Endothelial cell of umbilical vein (primary cell): Measurements from ENCODE around the gene TARS2. TPM values are rescaled to one million over a fixed set of nuclear protein-coding genes. Genes with fewer than 3 reads are reported as not detected.

Source experiments
- BruUV-seq: library from RNA; stranded (reverse); fragments of 400-500 nt; replicated peaks from 2 replicates; lab custom pipeline; 2021; lab: Mats Ljungman, UMichigan
- CTCF ChIA-PET: fragments of 300-600, 350-600 bp; sonication (Branson Sonifier 250); formaldehyde crosslinking; loops from one replicate; lab custom pipeline; 2021; ENCODE audit warnings: antibody characterized with exemption, inconsistent platforms; lab: Charles Lee
- POLR2A ChIA-PET: fragments of 300-600, 350-600 bp; sonication (Branson Sonifier 250); formaldehyde crosslinking; loops from one replicate; lab custom pipeline; 2021; ENCODE audit warnings: antibody characterized with exemption, inconsistent platforms; lab: Charles Lee
- DNase-seq: peaks from one replicate; pipeline ENCODE4 v3.0.0-alpha.2; 2011; ENCODE audit warnings: low read depth, low spot score
- FAIRE-seq: peaks from 2 replicates; lab custom pipeline; 2011; peaks lifted over from hg19 to GRCh38; lab: Jason Lieb, UNC
- H2AFZ ChIP-seq: 2 replicates; pipeline ENCODE4 v1.6.0; 2012; ENCODE audit warnings: low read depth, low read length, control low read depth, inconsistent platforms
- H3K27ac ChIP-seq: 2 replicates; pipeline ENCODE4 v1.5.1; 2011; ENCODE audit warnings: low read depth, mild to moderate bottlenecking, control low read depth, low read length, moderate library complexity; ENCODE audit not compliant: insufficient read depth
- H3K27me3 ChIP-seq, 2 experiments: 2 replicates each; pipeline versions ENCODE4 v1.6.0 to v1.6.1; 2011; ENCODE audit warnings: low read length in 2 of 2, mixed read lengths in 1 of 2; ENCODE audit not compliant: control insufficient read depth in 2 of 2, insufficient read depth in 2 of 2
- H3K36me3 ChIP-seq, 2 experiments: 2 replicates in 1 of 2; 3 replicates in 1 of 2; pipeline ENCODE4 v1.5.1; 2011; ENCODE audit warnings: low read length in 2 of 2, mild to moderate bottlenecking in 1 of 2, moderate library complexity in 1 of 2; ENCODE audit not compliant: control insufficient read depth in 2 of 2, insufficient read depth in 2 of 2; ENCODE audit errors: extremely low read depth in 1 of 2
- H3K4me1 ChIP-seq: 3 replicates; pipeline ENCODE4 v1.5.1; 2011; ENCODE audit warnings: mild to moderate bottlenecking, low read length; ENCODE audit not compliant: control insufficient read depth, insufficient read depth; ENCODE audit errors: extremely low read depth
- H3K4me2 ChIP-seq: 2 replicates; pipeline ENCODE4 v1.6.1; 2011; ENCODE audit warnings: low read length, control low read depth, mixed read lengths; ENCODE audit not compliant: insufficient read depth
- H3K4me3 ChIP-seq, 3 experiments: fragments of 200-600 bp in 1 of 3; sonication (generic), shearing (Covaris generic) in 1 of 3; replicated peaks in 1 of 3; 2 replicates each; pipeline ENCODE4 v1.5.1; 2011 to 2016; ENCODE audit warnings: control low read depth in 3 of 3, low read length in 3 of 3, mild to moderate bottlenecking in 2 of 3, inconsistent platforms in 1 of 3, low read depth in 1 of 3, moderate library complexity in 1 of 3; ENCODE audit not compliant: insufficient read depth in 1 of 3
- H3K79me2 ChIP-seq: 2 replicates; pipeline ENCODE4 v1.6.0; 2012; ENCODE audit warnings: low read length, inconsistent platforms; ENCODE audit not compliant: control insufficient read depth, insufficient read depth
- H3K9ac ChIP-seq: replicated peaks from 2 replicates; pipeline ENCODE3; 2011; ENCODE audit warnings: low read length, control low read depth; ENCODE audit not compliant: insufficient read depth; ENCODE audit errors: extremely low read depth
- H3K9me1 ChIP-seq: replicated peaks from 3 replicates; pipeline ENCODE4 v1.6.0; 2011; ENCODE audit warnings: mild to moderate bottlenecking, low read length; ENCODE audit not compliant: control insufficient read depth, insufficient read depth; ENCODE audit errors: extremely low read depth
- H3K9me3 ChIP-seq: replicated peaks from 2 replicates; pipeline ENCODE4 v1.5.1; 2012; ENCODE audit warnings: low read length, inconsistent platforms; ENCODE audit not compliant: control insufficient read depth, insufficient read depth
- H4K20me1 ChIP-seq: replicated peaks from 2 replicates; pipeline ENCODE3; 2011; ENCODE audit warnings: mild to moderate bottlenecking, low read length; ENCODE audit not compliant: control insufficient read depth, insufficient read depth; ENCODE audit errors: extremely low read depth
- CTCF ChIP-seq, 2 donors: IDR thresholded peaks; 1 replicate in 1 of 2; 2 replicates in 1 of 2; pipeline ENCODE4 v1.5.1; 2011; ENCODE audit warnings: low read length in 2 of 2, mild to moderate bottlenecking in 2 of 2, moderate library complexity in 2 of 2, control low read depth in 1 of 2, inconsistent platforms in 1 of 2, low read depth in 1 of 2; ENCODE audit not compliant: insufficient read depth in 1 of 2; ENCODE audit errors: extremely low read depth in 1 of 2
- EZH2 ChIP-seq: IDR thresholded peaks from 2 replicates; pipeline ENCODE4 v1.6.1; 2012; ENCODE audit warnings: borderline replicate concordance, low read depth, mild to moderate bottlenecking, moderate library complexity, low read length, inconsistent platforms; ENCODE audit not compliant: severe bottlenecking
- FOS ChIP-seq: IDR thresholded peaks from 2 replicates; pipeline ENCODE4 v1.6.1; 2011; ENCODE audit warnings: mild to moderate bottlenecking, low read length, moderate library complexity, borderline replicate concordance; ENCODE audit not compliant: insufficient read depth
- GATA2 ChIP-seq: IDR thresholded peaks from 2 replicates; pipeline ENCODE4 v1.7.0; 2011; ENCODE audit warnings: low read depth, mild to moderate bottlenecking, moderate library complexity, mixed read lengths, low read length; ENCODE audit not compliant: insufficient read length, insufficient read depth
- JUN ChIP-seq: IDR thresholded peaks from 2 replicates; pipeline ENCODE4 v1.6.1; 2011; ENCODE audit warnings: borderline replicate concordance, low read depth; ENCODE audit not compliant: insufficient read length, insufficient read depth
- MYC ChIP-seq: IDR thresholded peaks from one replicate; pipeline ENCODE4 v1.6.1; 2011; ENCODE audit warnings: mild to moderate bottlenecking, low read depth, low read length
- POLR2A ChIP-seq: IDR thresholded peaks from 2 replicates; pipeline ENCODE4 v1.6.1; 2012; ENCODE audit warnings: low read depth, mild to moderate bottlenecking, control low read depth, low read length
- POLR2AphosphoS5 ChIP-seq: IDR thresholded peaks from 2 replicates; pipeline ENCODE4 v1.6.1; 2012; ENCODE audit warnings: low read depth, mild to moderate bottlenecking, control low read depth, low read length, moderate library complexity; ENCODE audit not compliant: insufficient read depth
- dilution Hi-C: fragments of 300-500 bp; cut with MboI; formaldehyde crosslinking; loops from one replicate; pipeline ENCODE4 v1.15.0; 2019; ENCODE audit warnings: low sequenced_read_pairs; ENCODE audit not compliant: extremely low pct_ligation_motif_present
- intact Hi-C: fragments of 100-400 bp; cut with micrococcal nuclease; formaldehyde crosslinking; loops from one replicate; pipeline ENCODE4 v1.10.0; 2022
- polyA plus RNA-seq, 4 experiments: library from polyadenylated mRNA; depleted of rRNA in 3 of 4; stranded (reverse) in 3 of 4; unstranded in 1 of 4; fragments of >200 nt; gene quantifications; 2 replicates each; pipeline versions ENCODE4 v1.2.1 to v1.2.3, GENCODE V29; 2011 to 2012; ENCODE audit warnings: missing spikeins in 1 of 4
- total RNA-seq: library from RNA; stranded (reverse); gene quantifications from 2 replicates; pipeline ENCODE4 v1.2.3, GENCODE V29; 2021
- TF ChIP-seq, protein P1 (sequence below): IDR thresholded peaks from 2 replicates; pipeline ENCODE4 v1.6.1; 2011; ENCODE audit not compliant: insufficient read depth, insufficient read length

TARS2 gene
- total and polyA plus RNA-seq, 2 donors (not counting 3 experiments of a cell fraction or from before 2014, with no cell fraction given) = 21.5 to 22.0 TPM

- no peak for DNase-seq
- no peaks in the 10 kb centered on the region for H3K9me3 ChIP-seq
- H3K9ac ChIP-seq = no peak overlapping the region
- H3K36me3 ChIP-seq = peaks cover 0 to 4% of the 10 kb centered on the region in 2 experiments
- peaks cover 34% of the 10 kb centered on the region for H3K4me1 ChIP-seq
- dilution Hi-C loops (no loop called here), intact Hi-C loops (no loop called here)
- H3K27ac ChIP-seq = no peak overlapping the region
- no peaks in the 10 kb centered on the region for H3K9me1 ChIP-seq
- CTCF ChIA-PET = no interaction called here
- no peaks in the 10 kb centered on the region for H4K20me1 ChIP-seq
- H3K27me3 ChIP-seq = no peaks in the 10 kb centered on the region
- FAIRE-seq = no peak
- BruUV-seq = no TSS peak
- no peak overlapping the region for H2AFZ ChIP-seq
- TF ChIP-seq MYC = no peak
- TF ChIP-seq POLR2AphosphoS5 = peak; percentile 1
- TF ChIP-seq, protein P1, sequence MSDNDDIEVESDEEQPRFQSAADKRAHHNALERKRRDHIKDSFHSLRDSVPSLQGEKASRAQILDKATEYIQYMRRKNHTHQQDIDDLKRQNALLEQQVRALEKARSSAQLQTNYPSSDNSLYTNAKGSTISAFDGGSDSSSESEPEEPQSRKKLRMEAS = peak; percentile 76
- no peak for TF ChIP-seq JUN
- TF ChIP-seq POLR2A = peak; percentile 34
- no peak for TF ChIP-seq EZH2
- no peak for TF ChIP-seq CTCF (IDR thresholded peaks at IDR 0.05; ENCODE audit: extremely low read depth in 1 of 2, insufficient read depth in 1 of 2, low read depth in 1 of 2, low read length in 2 of 2)
- no peak for TF ChIP-seq GATA2
- no peak for TF ChIP-seq FOS
- no peak overlapping the region for H3K4me2 ChIP-seq
- peaks cover 4% of the 10 kb centered on the region for H3K79me2 ChIP-seq
- H3K4me3 ChIP-seq = no peak overlapping the region
- POLR2A ChIA-PET = interaction anchor here (0.7 kb wide), 1 partner anchor 22 kb away, joined by 3 read pairs; no protein-coding TSS in a partner anchor
Observed at GRCh38 chr1:150555198-150555970, 68.2 kb downstream of the TARS2 start.
